ENCODE results near the gene PMM1. TPM values are rescaled to one million over a fixed set of nuclear protein-coding genes. Genes with fewer than 3 reads are reported as not detected.

The PMM1 gene
- total RNA-seq, 1 experiment from 2014 or later, result 30.5 TPM

DNA sequence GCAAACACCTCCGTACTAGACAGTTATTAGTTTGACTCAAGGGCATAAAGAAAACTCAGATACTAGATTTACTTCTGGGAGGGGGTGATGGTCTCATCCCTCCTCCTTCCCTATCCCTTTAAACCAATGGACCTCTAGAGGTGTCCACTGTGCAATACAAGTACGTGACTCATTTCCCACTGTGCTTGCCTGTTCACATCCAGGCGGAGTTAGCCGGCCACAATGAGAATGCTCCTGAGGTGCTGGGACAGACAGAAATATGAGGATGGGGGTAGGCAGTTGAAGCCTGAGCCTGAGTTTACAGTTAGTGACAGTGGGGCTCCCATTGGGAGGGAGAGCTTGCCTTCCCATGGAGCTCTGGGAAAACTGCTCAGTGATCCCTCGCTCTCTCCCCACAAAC is 8.4 kb upstream of the PMM1 start:
- ChIA-PET CTCF (interaction anchor here (0.7 kb wide), 1 partner anchor 38 kb away, joined by 4 read pairs; the partner anchor contains the start of gene CSDC2), POLR2A (no interaction called here)
- DNase-seq (ENCODE audit: low read depth, low spot score), result no peak
- Histone ChIP-seq H3K36me3 (ENCODE audit: control insufficient read depth, insufficient read depth, low read length) (no peaks in the 10 kb centered on the region), H3K27me3 (ENCODE audit: control insufficient read depth, insufficient read depth, low read length) (no peaks in the 10 kb centered on the region), H3K4me1 (ENCODE audit: control insufficient read depth, insufficient read depth, low read length) (peaks cover 3% of the 10 kb centered on the region), H3K27ac (ENCODE audit: low read length) (no peak overlapping the region), H3K4me3 (ENCODE audit: low read depth in 2 of 2, low read length in 2 of 2) (no peak overlapping the region), H3K9me3 (ENCODE audit: control insufficient read depth, insufficient read depth, low read depth, low read length) (no peaks in the 10 kb centered on the region)
- in situ Hi-C loops (cut with HindIII; ENCODE audit: low pct_unique_long_range_greater_than_20kb, low sequenced_read_pairs) (no loop called here), intact Hi-C loops (cut with micrococcal nuclease; ENCODE audit: unreplicated experiment) (no loop called here)
- TF ChIP-seq TCF7L2 (IDR thresholded peaks at IDR 0.05; ENCODE audit: low read depth, low read length), result no peak
- no peak for TF ChIP-seq REST (IDR thresholded peaks at IDR 0.05; ENCODE audit: insufficient read depth in 1 of 2, low read depth in 2 of 2, low read length in 1 of 2)
- no peak for TF ChIP-seq CTCF (IDR thresholded peaks at IDR 0.05)
- TF ChIP-seq SIN3A (IDR thresholded peaks at IDR 0.05; ENCODE audit: borderline replicate concordance, insufficient read depth, low read depth, low read length), result no peak
- no peak for TF ChIP-seq POLR2AphosphoS5 (IDR thresholded peaks at IDR 0.05; ENCODE audit: low read depth, low read length)
- BruUV-seq (replicated peaks), result no TSS peak
- ATAC-seq, result peak; percentile 42; the same call in 1 of the 2 replicates

DNA sequence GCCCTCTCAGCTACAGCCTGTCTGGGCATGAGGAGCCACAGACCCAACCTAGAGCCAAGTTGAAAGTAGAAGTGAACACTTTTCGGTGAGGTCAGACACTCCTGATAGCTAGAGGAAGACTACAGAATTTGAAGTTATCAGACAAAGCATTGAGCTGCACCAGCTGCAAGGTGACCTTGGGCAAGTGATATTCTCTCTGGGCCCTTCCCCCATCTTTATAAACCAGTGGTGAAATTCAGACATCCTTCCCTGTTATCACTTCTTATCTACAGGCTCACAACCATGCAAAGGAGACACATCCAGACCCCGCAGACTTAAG is 8.0 kb upstream of the PMM1 start:
- no peak for TF ChIP-seq POLR2AphosphoS5 (IDR thresholded peaks at IDR 0.05; ENCODE audit: low read depth, low read length)
- TF ChIP-seq REST (IDR thresholded peaks at IDR 0.05; ENCODE audit: insufficient read depth in 1 of 2, low read depth in 2 of 2, low read length in 1 of 2), result no peak
- no peak for TF ChIP-seq TCF7L2 (IDR thresholded peaks at IDR 0.05; ENCODE audit: low read depth, low read length)
- peak; percentile 53; the same call in 1 of the 2 replicates for TF ChIP-seq CTCF (IDR thresholded peaks at IDR 0.05)
- TF ChIP-seq SIN3A (IDR thresholded peaks at IDR 0.05; ENCODE audit: borderline replicate concordance, insufficient read depth, low read depth, low read length), result no peak
- intact Hi-C loops (cut with micrococcal nuclease; ENCODE audit: unreplicated experiment), result no loop called here
- Histone ChIP-seq H3K9me3 (ENCODE audit: control insufficient read depth, insufficient read depth, low read depth, low read length) (no peaks in the 10 kb centered on the region), H3K4me3 (ENCODE audit: low read depth in 2 of 2, low read length in 2 of 2) (no peak overlapping the region), H3K27ac (ENCODE audit: low read length) (no peak overlapping the region), H3K4me1 (ENCODE audit: control insufficient read depth, insufficient read depth, low read length) (peaks cover 3% of the 10 kb centered on the region), H3K27me3 (ENCODE audit: control insufficient read depth, insufficient read depth, low read length) (no peaks in the 10 kb centered on the region), H3K36me3 (ENCODE audit: control insufficient read depth, insufficient read depth, low read length) (no peaks in the 10 kb centered on the region)
- BruUV-seq (replicated peaks), result no TSS peak
- in situ Hi-C loops (cut with HindIII; ENCODE audit: low pct_unique_long_range_greater_than_20kb, low sequenced_read_pairs), result no loop called here
- ChIA-PET CTCF (interaction anchor here (0.6 to 0.7 kb wide), 2 partner anchors 37 to 191 kb away, joined by 3 to 4 read pairs; partner anchors contain the start of gene CSDC2), POLR2A (no interaction called here)
- DNase-seq (ENCODE audit: low read depth, low spot score) (no peak), ATAC-seq (peak; percentile 9)
